ENCODE measurements around the gene ANKRD23. TPM values are rescaled to one million over a fixed set of nuclear protein-coding genes. Genes with fewer than 3 reads are reported as not detected.

ANKRD23 gene
- 4.5 and 4.7 TPM in 2 replicates for polyA plus RNA-seq (2013)

DNA sequence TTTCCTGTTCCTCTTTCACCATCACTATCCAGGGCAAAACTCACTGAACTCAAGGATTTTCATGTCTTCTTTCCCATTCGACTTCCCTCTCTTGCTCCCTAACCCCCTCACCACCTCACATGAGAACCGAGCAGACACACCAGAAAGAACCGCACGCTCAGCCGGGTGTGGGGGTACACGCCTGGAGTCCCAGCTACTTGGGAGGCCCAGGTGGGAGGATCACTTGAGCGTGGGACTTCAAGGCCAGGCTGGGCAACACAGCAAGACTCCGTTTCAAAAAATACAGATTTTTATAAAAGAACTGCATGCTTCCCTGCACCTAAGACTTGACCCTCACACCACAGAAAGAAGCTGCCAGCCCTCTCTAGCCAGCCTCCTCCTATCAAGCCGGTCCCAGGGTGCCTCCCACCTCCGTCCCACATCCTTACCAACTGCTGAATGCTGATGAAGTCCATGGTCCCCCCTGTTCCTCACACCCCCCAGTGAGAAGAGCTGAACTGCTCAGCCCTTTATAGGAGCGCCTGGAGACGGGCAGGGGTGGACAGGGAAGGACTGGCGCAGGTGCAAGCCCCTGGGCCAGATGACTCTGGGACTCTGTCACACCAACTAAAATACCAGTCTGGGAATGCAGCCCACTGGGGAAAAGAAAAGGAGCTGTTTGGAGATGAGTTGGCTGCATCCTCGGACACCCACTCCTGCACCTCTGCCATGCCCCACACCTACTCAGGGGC, at the start of gene ANKRD23:
Gene ANKRD23 (minus strand): TSS at position 484 of the 731 bp plus-strand sequence. CDS start 29 bp downstream, at position 455.
- Histone ChIP-seq H3K9ac (ENCODE audit: low read length) (no peak within 1 kb of the TSS), H3K79me1 (ENCODE audit: low read length) (no peaks in the 10 kb centered on the region), H3K4me1 (ENCODE audit: control insufficient read depth in 1 of 2, insufficient read depth in 2 of 2, low read length in 2 of 2) (peaks cover 4 to 9% of the 10 kb centered on the region in 2 experiments), H4K12ac (ENCODE audit: low read depth, low read length) (no peak within 1 kb of the TSS), H2AFZ (ENCODE audit: insufficient read depth, low read length, poor library complexity) (no peak within 1 kb of the TSS), H4K91ac (ENCODE audit: low read depth, low read length) (no peak within 1 kb of the TSS), H2BK120ac (ENCODE audit: insufficient read depth, low read length, poor library complexity) (no peak within 1 kb of the TSS), H3K36me3 (ENCODE audit: control insufficient read depth in 1 of 2, insufficient read depth in 2 of 2, low read length in 2 of 2) (peaks cover 2 to 15% of the 10 kb centered on the region in 2 experiments), H3K18ac (ENCODE audit: low read length) (no peak within 1 kb of the TSS), H2BK12ac (ENCODE audit: low read length) (no peak within 1 kb of the TSS), H3K27me3 (ENCODE audit: insufficient read depth, low read length) (no peaks in the 10 kb centered on the region), H3K4me2 (ENCODE audit: low read length) (no peak within 1 kb of the TSS), H3K23ac (ENCODE audit: low read length) (no peak within 1 kb of the TSS), H2AK5ac (ENCODE audit: low read length) (no peak within 1 kb of the TSS), H3K14ac (ENCODE audit: low read length) (no peak within 1 kb of the TSS), H3K4ac (ENCODE audit: low read depth, low read length) (no peak within 1 kb of the TSS), H3K27ac (ENCODE audit: low read depth, low read length) (no peak within 1 kb of the TSS), H4K8ac (ENCODE audit: low read depth, low read length) (no peak within 1 kb of the TSS), H3K79me2 (ENCODE audit: control insufficient read depth, insufficient read depth, low read length, poor library complexity) (no peaks in the 10 kb centered on the region), H2BK5ac (ENCODE audit: low read depth, low read length, poor library complexity) (no peak within 1 kb of the TSS), H3K9me3 (ENCODE audit: insufficient read depth, low read depth, low read length) (no peaks in the 10 kb centered on the region), H3K4me3 (ENCODE audit: low read depth, low read length) (no peak within 1 kb of the TSS)
- no peak for DNase-seq
- WGBS (ENCODE audit: extremely low coverage, insufficient coverage, insufficient read length), result no CpG with 5 or more reads among the region's 14 CpGs

DNA sequence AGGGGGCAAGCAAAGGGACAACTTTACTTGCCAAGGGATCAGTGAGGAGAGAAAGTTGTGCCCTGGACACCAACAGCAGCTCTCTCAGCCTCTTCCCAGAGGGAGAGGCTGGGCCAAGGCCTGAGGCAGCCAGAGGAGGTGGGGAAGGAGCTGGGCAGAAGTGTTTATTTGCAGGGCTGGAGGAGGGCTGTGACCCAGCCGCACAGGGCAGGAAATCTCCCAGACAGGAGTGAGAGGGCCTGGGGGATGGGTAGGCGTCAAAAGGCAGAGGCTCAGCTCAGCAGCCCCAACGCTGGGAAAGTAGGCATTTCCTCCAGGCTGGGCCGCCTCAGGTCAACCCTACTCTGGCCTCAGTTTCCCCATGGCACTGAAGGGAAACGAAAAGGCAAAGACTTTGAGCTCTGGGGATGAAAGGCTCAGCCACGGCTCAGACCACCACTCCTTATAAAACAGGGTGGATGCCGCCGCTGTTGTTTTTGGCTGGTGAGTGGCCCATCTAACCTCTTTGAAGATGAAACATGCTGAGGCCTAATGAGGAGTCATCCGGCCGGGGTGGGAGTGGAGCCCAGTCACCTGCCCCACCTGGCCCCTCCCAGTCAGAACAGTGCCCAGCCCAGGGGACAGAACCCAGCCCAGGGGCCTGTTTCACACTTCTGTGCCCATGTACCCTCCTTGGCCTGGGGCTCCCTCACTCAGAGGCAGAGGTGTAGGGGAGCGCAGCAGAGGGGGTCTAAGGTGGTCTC, 47.9 kb upstream of the ANKRD23 start:
- Histone ChIP-seq H3K18ac (ENCODE audit: low read length) (peak overlapping the region; percentile 96), H2BK120ac (ENCODE audit: insufficient read depth, low read length, poor library complexity) (peak overlapping the region; percentile 96), H3K79me1 (ENCODE audit: low read length) (peaks cover 50% of the 10 kb centered on the region), H3K9me3 (ENCODE audit: insufficient read depth, low read depth, low read length) (no peaks in the 10 kb centered on the region), H3K27me3 (ENCODE audit: insufficient read depth, low read length) (no peaks in the 10 kb centered on the region), H3K79me2 (ENCODE audit: control insufficient read depth, insufficient read depth, low read length, poor library complexity) (peaks cover 11% of the 10 kb centered on the region), H3K36me3 (ENCODE audit: control insufficient read depth in 1 of 2, insufficient read depth in 2 of 2, low read length in 2 of 2) (no peaks in the 10 kb centered on the region), H4K91ac (ENCODE audit: low read depth, low read length) (peak overlapping the region; percentile 98), H4K8ac (ENCODE audit: low read depth, low read length) (peak overlapping the region; percentile 78), H3K23ac (ENCODE audit: low read length) (no peak overlapping the region), H3K4me2 (ENCODE audit: low read length) (peak overlapping the region; percentile 1), H3K4ac (ENCODE audit: low read depth, low read length) (peak overlapping the region; percentile 93), H2AFZ (ENCODE audit: insufficient read depth, low read length, poor library complexity) (peak overlapping the region; percentile 63), H3K9ac (ENCODE audit: low read length) (no peak overlapping the region), H4K12ac (ENCODE audit: low read depth, low read length) (peak overlapping the region; percentile 19), H2BK5ac (ENCODE audit: low read depth, low read length, poor library complexity) (peak overlapping the region; percentile 88), H3K4me1 (ENCODE audit: control insufficient read depth in 1 of 2, insufficient read depth in 2 of 2, low read length in 2 of 2) (peaks cover 55 to 66% of the 10 kb centered on the region in 2 experiments), H3K14ac (ENCODE audit: low read length) (peak overlapping the region; percentile 94), H2AK5ac (ENCODE audit: low read length) (peak overlapping the region; percentile 98), H3K27ac (ENCODE audit: low read depth, low read length) (peak overlapping the region; percentile 93), H3K4me3 (ENCODE audit: low read depth, low read length) (no peak overlapping the region), H2BK12ac (ENCODE audit: low read length) (peak overlapping the region; percentile 99)
- DNase-seq, result no peak
- no CpG with 5 or more reads among the region's 11 CpGs for WGBS (ENCODE audit: extremely low coverage, insufficient coverage, insufficient read length)

DNA sequence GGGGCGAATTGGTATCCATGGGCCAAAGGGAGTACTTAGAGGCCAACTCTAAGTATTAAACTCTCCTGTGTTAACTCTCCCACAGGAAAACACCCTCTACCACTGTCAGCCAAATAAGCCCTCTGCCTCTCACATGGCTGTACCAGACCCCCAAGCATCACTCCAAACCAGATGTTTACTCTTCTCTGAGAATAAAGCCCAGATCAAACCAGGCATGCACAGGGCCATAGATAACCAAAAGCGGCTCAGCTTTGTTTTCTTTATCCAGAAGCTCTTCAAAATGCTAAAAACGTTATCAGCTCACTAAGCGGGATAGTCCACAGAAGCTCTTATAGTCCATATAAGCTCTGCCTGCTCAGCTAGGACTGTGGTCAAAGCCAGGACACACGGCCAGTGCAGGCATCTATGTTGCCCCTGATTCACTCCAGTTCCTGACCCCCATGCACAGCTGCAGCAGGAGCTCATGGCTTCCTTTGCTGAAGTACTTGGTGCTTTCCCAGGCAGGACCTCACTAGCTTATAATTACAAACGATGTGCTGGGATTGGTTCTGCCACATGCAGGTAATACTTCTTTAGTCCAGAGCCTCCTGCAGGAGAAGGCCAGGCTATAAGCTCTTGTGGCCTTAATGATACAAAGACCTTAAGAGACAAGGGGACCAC, 47.0 kb upstream of the ANKRD23 start:
- H3K9ac ChIP-seq (ENCODE audit: low read length), result no peak overlapping the region
- H3K4ac ChIP-seq (ENCODE audit: low read depth, low read length), result peak overlapping the region; percentile 64
- peak overlapping the region; percentile 75 for H4K8ac ChIP-seq (ENCODE audit: low read depth, low read length)
- H3K27me3 ChIP-seq (ENCODE audit: insufficient read depth, low read length), result no peaks in the 10 kb centered on the region
- WGBS (ENCODE audit: extremely low coverage, insufficient coverage, insufficient read length), result no CpG with 5 or more reads among the region's 6 CpGs
- no peaks in the 10 kb centered on the region for H3K36me3 ChIP-seq (ENCODE audit: control insufficient read depth in 1 of 2, insufficient read depth in 2 of 2, low read length in 2 of 2)
- H3K18ac ChIP-seq (ENCODE audit: low read length), result peak overlapping the region; percentile 76
- no peak for DNase-seq
- H3K79me2 ChIP-seq (ENCODE audit: control insufficient read depth, insufficient read depth, low read length, poor library complexity), result peaks cover 16% of the 10 kb centered on the region
- H3K79me1 ChIP-seq (ENCODE audit: low read length), result peaks cover 58% of the 10 kb centered on the region
- no peak overlapping the region for H3K23ac ChIP-seq (ENCODE audit: low read length)
- peaks cover 2% of the 10 kb centered on the region for H3K9me3 ChIP-seq (ENCODE audit: insufficient read depth, low read depth, low read length)
- H3K4me1 ChIP-seq (ENCODE audit: control insufficient read depth in 1 of 2, insufficient read depth in 2 of 2, low read length in 2 of 2), result peaks cover 57 to 70% of the 10 kb centered on the region in 2 experiments
- H2AFZ ChIP-seq (ENCODE audit: insufficient read depth, low read length, poor library complexity), result peak overlapping the region; percentile 4
- H3K4me2 ChIP-seq (ENCODE audit: low read length), result peak overlapping the region; percentile 1
- peak overlapping the region; percentile 82 for H3K14ac ChIP-seq (ENCODE audit: low read length)
- no peak overlapping the region for H3K4me3 ChIP-seq (ENCODE audit: low read depth, low read length)
- H2BK120ac ChIP-seq (ENCODE audit: insufficient read depth, low read length, poor library complexity), result peak overlapping the region; percentile 92
- H3K27ac ChIP-seq (ENCODE audit: low read depth, low read length), result peak overlapping the region; percentile 93
- peak overlapping the region; percentile 81 for H2AK5ac ChIP-seq (ENCODE audit: low read length)
- H2BK12ac ChIP-seq (ENCODE audit: low read length), result peak overlapping the region; percentile 97
- peak overlapping the region; percentile 88 for H2BK5ac ChIP-seq (ENCODE audit: low read depth, low read length, poor library complexity)
- peak overlapping the region; percentile 95 for H4K91ac ChIP-seq (ENCODE audit: low read depth, low read length)
- no peak overlapping the region for H4K12ac ChIP-seq (ENCODE audit: low read depth, low read length)

DNA sequence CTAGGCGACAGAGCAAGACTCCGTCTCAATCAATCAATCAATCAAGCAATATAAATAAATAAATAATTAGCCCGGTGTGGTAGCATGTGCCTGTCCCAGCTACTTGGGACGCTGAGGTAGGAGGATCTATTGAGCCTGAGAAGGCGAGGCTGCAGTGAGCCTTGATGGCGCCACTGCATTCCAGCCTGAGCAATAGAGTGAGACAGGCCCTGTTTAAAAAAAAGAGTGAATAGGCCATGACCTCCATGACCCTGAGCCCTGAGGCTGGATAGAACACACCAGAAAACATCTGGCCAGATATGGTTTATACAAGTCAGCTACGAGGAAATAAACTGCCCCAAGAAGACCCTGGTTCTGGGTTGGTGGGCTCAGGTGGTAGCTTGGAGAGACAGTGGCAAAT, 46.4 kb upstream of the ANKRD23 start:
- Histone ChIP-seq H3K27me3 (ENCODE audit: insufficient read depth, low read length) (no peaks in the 10 kb centered on the region), H3K4ac (ENCODE audit: low read depth, low read length) (peak overlapping the region; percentile 19), H3K9me3 (ENCODE audit: insufficient read depth, low read depth, low read length) (peaks cover 2% of the 10 kb centered on the region), H4K91ac (ENCODE audit: low read depth, low read length) (peak overlapping the region; percentile 95), H2BK120ac (ENCODE audit: insufficient read depth, low read length, poor library complexity) (peak overlapping the region; percentile 71), H3K23ac (ENCODE audit: low read length) (no peak overlapping the region), H3K4me3 (ENCODE audit: low read depth, low read length) (no peak overlapping the region), H2BK5ac (ENCODE audit: low read depth, low read length, poor library complexity) (peak overlapping the region; percentile 88), H3K14ac (ENCODE audit: low read length) (peak overlapping the region; percentile 60), H3K79me1 (ENCODE audit: low read length) (peaks cover 64% of the 10 kb centered on the region), H3K36me3 (ENCODE audit: control insufficient read depth in 1 of 2, insufficient read depth in 2 of 2, low read length in 2 of 2) (no peaks in the 10 kb centered on the region), H3K27ac (ENCODE audit: low read depth, low read length) (peak overlapping the region; percentile 93), H3K4me2 (ENCODE audit: low read length) (no peak overlapping the region), H4K12ac (ENCODE audit: low read depth, low read length) (no peak overlapping the region), H3K79me2 (ENCODE audit: control insufficient read depth, insufficient read depth, low read length, poor library complexity) (peaks cover 20% of the 10 kb centered on the region), H2BK12ac (ENCODE audit: low read length) (peak overlapping the region; percentile 97), H3K18ac (ENCODE audit: low read length) (no peak overlapping the region), H2AK5ac (ENCODE audit: low read length) (no peak overlapping the region), H3K4me1 (ENCODE audit: control insufficient read depth in 1 of 2, insufficient read depth in 2 of 2, low read length in 2 of 2) (peaks cover 60 to 70% of the 10 kb centered on the region in 2 experiments), H4K8ac (ENCODE audit: low read depth, low read length) (no peak overlapping the region), H3K9ac (ENCODE audit: low read length) (no peak overlapping the region), H2AFZ (ENCODE audit: insufficient read depth, low read length, poor library complexity) (no peak overlapping the region)
- DNase-seq, result peak; percentile 58 to 67
- WGBS (ENCODE audit: extremely low coverage, insufficient coverage, insufficient read length), result no CpG with 5 or more reads among the region's 7 CpGs

All from trophoblast cell (in vitro differentiated cells and primary cell).